Mucosa of descending colon (tissue), 3 donors: ENCODE results near the gene AZGP1. TPM values are rescaled to one million over a fixed set of nuclear protein-coding genes. Genes with fewer than 3 reads are reported as not detected.
A peak's percentile ranks its signal among the peaks of the same experiment; 100 is the strongest.

Experiments
- ATAC-seq: fragments of 200-7000 bp; cut with Tn5 transposase; one replicate; pipeline ENCODE4 v1.9.1; 2020; ENCODE audit warnings: mild to moderate bottlenecking, moderate library complexity
- DNase-seq, 3 donors: peaks; one replicate each; pipeline ENCODE4 v3.0.0-alpha.2; 2020
- H3K36me3 ChIP-seq: fragments of 200-600 bp; one replicate; pipeline ENCODE4 v1.8.0; 2021; ENCODE audit warnings: low read depth, mild to moderate bottlenecking
- H3K4me1 ChIP-seq: fragments of 200-600 bp; one replicate; pipeline ENCODE4 v1.8.0; 2021; ENCODE audit warnings: low read depth, mild to moderate bottlenecking
- H3K4me3 ChIP-seq: fragments of 200-600 bp; one replicate; pipeline ENCODE4 v1.8.0; 2021; ENCODE audit warnings: mild to moderate bottlenecking
- H3K9me3 ChIP-seq: fragments of 200-600 bp; one replicate; pipeline ENCODE4 v1.8.0; 2021; ENCODE audit warnings: mild to moderate bottlenecking
- CTCF ChIP-seq: fragments of 200-600 bp; IDR thresholded peaks from one replicate; pipeline ENCODE4 v1.8.0; 2022; ENCODE audit warnings: antibody characterized with exemption, mild to moderate bottlenecking
- intact Hi-C, 2 donors: fragments of 100-400 bp; cut with DNase I in 1 of 2; cut with micrococcal nuclease in 1 of 2; formaldehyde crosslinking; loops; one replicate each; pipeline versions ENCODE4 v1.11.0 to v1.11.1; 2022; cut with DNase I, micrococcal nuclease
- total RNA-seq, 3 donors: library from RNA; stranded (reverse); fragmentation: NEBNext Ultra II Directional in 2 of 3; extraction: Animal tissue kit (Norgen Biotek cat#: 25700) in 2 of 3; gene quantifications; one replicate each; pipeline versions ENCODE4 v1.2.1 to v1.2.4, GENCODE V29; 2021 to 2023
- donor health status: DM: no; HTN: no; CAD: no; lungs with moderate emphysema.
- donor health status: DM: no; HTN: no; CAD: no.
- donor health status: DM: no; HTN: yes; CAD: no.

Gene AZGP1
- total RNA-seq, 3 donors from 2014 or later = 3.8 to 7.9 (median 6.0) TPM

GRCh38 chr7:99926321-99926720 lies 49.5 kb downstream of the AZGP1 start:
- ATAC-seq = no peak
- Histone ChIP-seq H3K36me3 (no peaks in the 10 kb centered on the region), H3K4me1 (no peaks in the 10 kb centered on the region), H3K4me3 (no peak overlapping the region), H3K9me3 (no peaks in the 10 kb centered on the region)
- intact Hi-C loops = no loop called here
- TF ChIP-seq CTCF = no peak
- no peak for DNase-seq

- DNase-seq (no peak), ATAC-seq (no peak)
- H3K36me3 ChIP-seq = no peaks in the 10 kb centered on the region
- H3K4me3 ChIP-seq = no peak overlapping the region
- intact Hi-C loops = no loop called here
- TF ChIP-seq CTCF = no peak
- H3K4me1 ChIP-seq = peaks cover 9% of the 10 kb centered on the region
- H3K9me3 ChIP-seq = no peaks in the 10 kb centered on the region
Observed at GRCh38 chr7:99923200-99923599, 52.6 kb downstream of the AZGP1 start.

- ATAC-seq = no peak
- no peak for TF ChIP-seq CTCF
- H3K4me1 ChIP-seq = peaks cover 25% of the 10 kb centered on the region
- no peaks in the 10 kb centered on the region for H3K9me3 ChIP-seq
- no peaks in the 10 kb centered on the region for H3K36me3 ChIP-seq
- no peak overlapping the region for H3K4me3 ChIP-seq
- intact Hi-C loops = no loop called here
- no peak for DNase-seq
Observed at GRCh38 chr7:99920149-99920548, 55.7 kb downstream of the AZGP1 start.

- no peak for TF ChIP-seq CTCF
- intact Hi-C loops = no loop called here
- H3K4me1 ChIP-seq = peaks cover 25% of the 10 kb centered on the region
- ATAC-seq (no peak), DNase-seq (no peak)
- H3K36me3 ChIP-seq = no peaks in the 10 kb centered on the region
- H3K9me3 ChIP-seq = no peaks in the 10 kb centered on the region
- H3K4me3 ChIP-seq = peak overlapping the region; percentile 88
Observed at GRCh38 chr7:99919814-99920112, 56.1 kb downstream of the AZGP1 start.

GRCh38 chr7:99918959-99919813 lies 56.6 kb downstream of the AZGP1 start, which contains the start of gene TRIM4:
TSS of gene TRIM4 (minus strand) at chr7:99919530. CDS start at chr7:99919401, 129 bp downstream.
- Histone ChIP-seq H3K4me3 (peak within 1 kb of the TSS; percentile 88), H3K36me3 (no peaks in the 10 kb centered on the region), H3K4me1 (peaks cover 25% of the 10 kb centered on the region), H3K9me3 (no peaks in the 10 kb centered on the region)
- intact Hi-C loops = no loop called here
- DNase-seq (peak; percentile 91 to 95 (median 93)), ATAC-seq (peak; percentile 99)
- TF ChIP-seq CTCF = no peak

Other genes starting within 250 kb of the AZGP1 start
- under 1 TPM in 2 of 3 donors, not detected in 1; 0.39 to 0.82 TPM for gene CYP3A7, start 240.8 kb downstream of the AZGP1 start, total RNA-seq
- 1 to 10 TPM; 2.8 to 5.4 (median 4.0) TPM for gene CYP3A4, start 191.8 kb downstream of the AZGP1 start, total RNA-seq
- not detected for gene CYP3A43, start 148.0 kb downstream of the AZGP1 start, total RNA-seq
- gene OR2AE1, start 99.0 kb downstream of the AZGP1 start, total RNA-seq = under 1 TPM in 1 of 3 donors, not detected in 2; 0.47 TPM
- gene TRIM4, start 56.5 kb downstream of the AZGP1 start, total RNA-seq = 10 to 100 TPM; 22.2 to 29.2 (median 25.2) TPM
- gene GJC3, start 46.4 kb downstream of the AZGP1 start, total RNA-seq = not detected
- gene ZKSCAN1, start 39.6 kb upstream of the AZGP1 start, total RNA-seq = 100 to 1,000 TPM; 105 to 153 (median 129) TPM
- 10 to 100 TPM in 1 of 3 donors, 1 to 10 TPM in 2; 6.9 to 13.9 (median 7.7) TPM for gene ZSCAN21, start 73.7 kb upstream of the AZGP1 start, total RNA-seq
- gene ZNF3, start 105.7 kb upstream of the AZGP1 start, total RNA-seq = 10 to 100 TPM; 32.6 to 46.1 (median 35.8) TPM
- gene COPS6, start 112.9 kb upstream of the AZGP1 start, total RNA-seq = 10 to 100 TPM; 61.8 to 98.5 (median 76.1) TPM
- gene MCM7, start 125.4 kb upstream of the AZGP1 start, total RNA-seq = 10 to 100 TPM; 62.7 to 92.2 (median 65.5) TPM
- gene AP4M1, start 125.6 kb upstream of the AZGP1 start, total RNA-seq = 10 to 100 TPM; 18.0 to 30.9 (median 23.9) TPM
- 10 to 100 TPM; 31.6 to 62.5 (median 34.2) TPM for gene TAF6, start 143.3 kb upstream of the AZGP1 start, total RNA-seq
- 10 to 100 TPM in 1 of 3 donors, 1 to 10 TPM in 2; 7.8 to 19.4 (median 8.6) TPM for gene CNPY4, start 143.6 kb upstream of the AZGP1 start, total RNA-seq
- gene MBLAC1, start 150.9 kb upstream of the AZGP1 start, total RNA-seq = 1 to 10 TPM; 2.5 to 4.9 (median 3.2) TPM
- gene LAMTOR4, start 172.9 kb upstream of the AZGP1 start, total RNA-seq = 100 to 1,000 TPM; 135 to 221 (median 187) TPM
- gene TRAPPC14, start 182.7 kb upstream of the AZGP1 start, total RNA-seq = 10 to 100 TPM; 36.7 to 78.9 (median 49.0) TPM
- gene GAL3ST4, start 192.6 kb upstream of the AZGP1 start, total RNA-seq = 1 to 10 TPM; 5.4 to 8.0 (median 6.1) TPM
- gene GPC2, start 201.3 kb upstream of the AZGP1 start, total RNA-seq = 1 to 10 TPM; 3.4 to 6.2 (median 5.1) TPM
- 1 to 10 TPM; 2.4 to 6.4 (median 2.8) TPM for gene STAG3, start 201.9 kb upstream of the AZGP1 start, total RNA-seq
- gene PVRIG, start 243.9 kb upstream of the AZGP1 start, total RNA-seq = 1 to 10 TPM in 1 of 3 donors, under 1 TPM in 1, not detected in 1; 0.76 to 1.4 TPM